Fibroblast of lung (primary cell): ENCODE results near the gene PRKCQ.

ENCODE experiments used
- CTCF ChIP-seq, 2 donors: IDR thresholded peaks in 1 of 2; conservative IDR thresholded peaks in 1 of 2; 1 replicate in 1 of 2; 2 replicates in 1 of 2; pipeline ENCODE4 v1.5.1; 2011 to 2012; ENCODE audit warnings: low read length in 2 of 2, control low read depth in 1 of 2, inconsistent platforms in 1 of 2, low read depth in 1 of 2, mild to moderate bottlenecking in 1 of 2
- EZH2 ChIP-seq: IDR thresholded peaks from 2 replicates; pipeline ENCODE4 v1.5.1; 2012; ENCODE audit warnings: low read length, control low read depth, mild to moderate bottlenecking; ENCODE audit errors: missing control alignments

DNA sequence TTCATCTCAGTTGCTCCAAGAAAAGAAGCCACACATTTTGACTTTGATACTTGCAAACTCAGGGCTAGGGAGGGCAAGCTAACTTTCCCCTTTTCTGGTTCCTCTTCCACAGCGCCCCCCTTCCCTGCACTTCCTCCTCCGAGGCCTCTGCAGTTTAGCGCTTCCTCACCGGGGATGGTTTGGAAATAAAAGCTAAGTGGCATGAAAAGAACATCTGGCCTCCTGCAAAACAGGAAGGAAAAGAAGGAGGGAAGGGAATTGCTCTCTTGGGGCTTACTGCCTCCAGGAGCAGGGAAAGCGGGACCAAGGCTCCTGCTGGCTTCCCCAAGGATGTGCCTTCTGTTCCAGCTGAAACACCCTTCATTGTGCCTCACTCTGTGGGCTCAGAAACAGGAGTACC lies 42.3 kb downstream of the PRKCQ start:
- TF ChIP-seq CTCF (conservative IDR thresholded peaks at IDR 0.05 in 1 of 2, IDR thresholded peaks at IDR 0.05 in 1 of 2; ENCODE audit: low read depth in 1 of 2, low read length in 2 of 2) = no peak
- TF ChIP-seq EZH2 = no peak
